SKM-1 treated with dmso at 0.1 percent for 144 hours (cell line): ENCODE results near the gene SLC38A2.
A peak's percentile ranks its signal among the peaks of the same experiment; 100 is the strongest.

Source experiments
- DNase-seq: peaks from one replicate; lab custom pipeline; 2025; ENCODE audit not compliant: unreplicated experiment; lab: John Stamatoyannopoulos, UW

The SLC38A2 gene

GRCh38 chr12:46377678-46378077 lies 5.1 kb upstream of the SLC38A2 start:
- no peak for DNase-seq

GRCh38 chr12:46376579-46376978 lies 4.0 kb upstream of the SLC38A2 start:
- DNase-seq = no peak

GRCh38 chr12:46374711-46375110 lies 2.1 kb upstream of the SLC38A2 start:
- no peak for DNase-seq

- DNase-seq = no peak
Measured at GRCh38 chr12:46374310-46374709, 1.7 kb upstream of the SLC38A2 start.

GRCh38 chr12:46373301-46374296 lies 1.0 kb upstream of the SLC38A2 start:
- no peak for DNase-seq

GRCh38 chr12:46371718-46372543 lies 642 bp downstream of the SLC38A2 start:
- DNase-seq = peak; percentile 31

- DNase-seq = peak; percentile 40
Measured at GRCh38 chr12:46370792-46371717, 1.5 kb downstream of the SLC38A2 start.

GRCh38 chr12:46370380-46370734 lies 2.2 kb downstream of the SLC38A2 start:
- no peak for DNase-seq

- no peak for DNase-seq
Measured at GRCh38 chr12:46369474-46370379, 2.8 kb downstream of the SLC38A2 start.

- DNase-seq = no peak
Measured at GRCh38 chr12:46369095-46369473, 3.5 kb downstream of the SLC38A2 start.

GRCh38 chr12:46368684-46369083 lies 3.9 kb downstream of the SLC38A2 start:
- DNase-seq = no peak

GRCh38 chr12:46368138-46368537 lies 4.4 kb downstream of the SLC38A2 start:
- no peak for DNase-seq

GRCh38 chr12:46367351-46368029 lies 5.1 kb downstream of the SLC38A2 start:
- no peak for DNase-seq

- no peak for DNase-seq
Measured at GRCh38 chr12:46366771-46367170, 5.8 kb downstream of the SLC38A2 start.

- no peak for DNase-seq
Measured at GRCh38 chr12:46365951-46366379, 6.6 kb downstream of the SLC38A2 start.

GRCh38 chr12:46364777-46365580 lies 7.6 kb downstream of the SLC38A2 start:
- no peak for DNase-seq

- DNase-seq = no peak
Measured at GRCh38 chr12:46364300-46364696, 8.3 kb downstream of the SLC38A2 start.

GRCh38 chr12:46363582-46364299 lies 8.8 kb downstream of the SLC38A2 start:
- no peak for DNase-seq
